Fibroblast of lung (primary cell): Measurements from ENCODE around the gene ANLN. TPM values are rescaled to one million over a fixed set of nuclear protein-coding genes. Genes with fewer than 3 reads are reported as not detected.

Experiments
- DNase-seq, 2 donors: peaks; one replicate each; pipeline versions ENCODE4 v3.0.0 to v3.0.0-alpha.2; 2010; ENCODE audit warnings: low read depth in 2 of 2
- H2AFZ ChIP-seq: 2 replicates; pipeline ENCODE4 v1.5.1; 2012; ENCODE audit warnings: low read length, control low read depth, inconsistent platforms
- H3K27ac ChIP-seq: 2 replicates; pipeline ENCODE4 v1.5.1; 2011; ENCODE audit warnings: low read length, control low read depth; ENCODE audit not compliant: insufficient read depth
- H3K27me3 ChIP-seq: 2 replicates; pipeline ENCODE4 v1.5.1; 2011; ENCODE audit warnings: mild to moderate bottlenecking, low read length; ENCODE audit not compliant: control insufficient read depth, insufficient read depth
- H3K36me3 ChIP-seq: 2 replicates; pipeline ENCODE4 v1.5.1; 2011; ENCODE audit warnings: low read length; ENCODE audit not compliant: control insufficient read depth, insufficient read depth
- H3K4me1 ChIP-seq: 2 replicates; pipeline ENCODE4 v1.5.1; 2011; ENCODE audit warnings: low read length; ENCODE audit not compliant: control insufficient read depth, insufficient read depth; ENCODE audit errors: extremely low read depth
- H3K4me2 ChIP-seq: 2 replicates; pipeline ENCODE4 v1.5.1; 2011; ENCODE audit warnings: low read length, control low read depth; ENCODE audit not compliant: insufficient read depth; ENCODE audit errors: extremely low read depth
- H3K4me3 ChIP-seq, 4 experiments: fragments of 200-600 bp in 1 of 4; sonication (generic) in 1 of 4; replicated peaks in 1 of 4; 2 replicates each; pipeline ENCODE4 v1.5.1; 2011 to 2016; ENCODE audit warnings: low read length in 4 of 4, low read depth in 3 of 4, mild to moderate bottlenecking in 3 of 4, control low read depth in 2 of 4, inconsistent platforms in 1 of 4, mixed read lengths in 1 of 4; ENCODE audit not compliant: insufficient read depth in 1 of 4; ENCODE audit errors: control extremely low read depth in 1 of 4
- H3K79me2 ChIP-seq: 2 replicates; pipeline ENCODE4 v1.5.1; 2012; ENCODE audit warnings: mild to moderate bottlenecking, low read length, inconsistent platforms; ENCODE audit not compliant: control insufficient read depth, insufficient read depth
- H3K9ac ChIP-seq: 2 replicates; pipeline ENCODE4 v1.5.1; 2011; ENCODE audit warnings: mild to moderate bottlenecking, low read length, control low read depth; ENCODE audit not compliant: insufficient read depth
- H3K9me3 ChIP-seq: 2 replicates; pipeline ENCODE4 v1.5.1; 2012; ENCODE audit warnings: low read depth, low read length; ENCODE audit not compliant: control insufficient read depth, insufficient read depth
- H4K20me1 ChIP-seq: 2 replicates; pipeline ENCODE4 v1.5.1; 2011; ENCODE audit warnings: low read length; ENCODE audit not compliant: control insufficient read depth, insufficient read depth; ENCODE audit errors: extremely low read depth
- CTCF ChIP-seq, 2 donors: IDR thresholded peaks in 1 of 2; conservative IDR thresholded peaks in 1 of 2; 1 replicate in 1 of 2; 2 replicates in 1 of 2; pipeline ENCODE4 v1.5.1; 2011 to 2012; ENCODE audit warnings: low read length in 2 of 2, control low read depth in 1 of 2, inconsistent platforms in 1 of 2, low read depth in 1 of 2, mild to moderate bottlenecking in 1 of 2
- EZH2 ChIP-seq: IDR thresholded peaks from 2 replicates; pipeline ENCODE4 v1.5.1; 2012; ENCODE audit warnings: low read length, control low read depth, mild to moderate bottlenecking; ENCODE audit errors: missing control alignments
- polyA plus RNA-seq, 2 donors: library from polyadenylated mRNA; depleted of rRNA in 1 of 2; stranded (reverse) in 1 of 2; unstranded in 1 of 2; fragments of >200 nt; gene quantifications; 2 replicates each; pipeline ENCODE4 v1.2.1, GENCODE V29; 2011 to 2012; ENCODE audit warnings: missing spikeins in 1 of 2
- total RNA-seq: library from RNA; depleted of rRNA; stranded (reverse); fragments of >200 nt; gene quantifications from 2 replicates; pipeline ENCODE4 v1.2.1, GENCODE V29; 2014

ANLN gene
- total and polyA plus RNA-seq, 2 donors (not counting 1 experiment from before 2014, with no cell fraction given): 21.5 to 25.3 TPM

- Histone ChIP-seq H3K9me3 (no peaks in the 10 kb centered on the region), H3K4me1 (peaks cover 13% of the 10 kb centered on the region), H4K20me1 (no peaks in the 10 kb centered on the region), H3K4me3 (peak overlapping the region; percentile 89 to 96 (median 94)), H2AFZ (peak overlapping the region; percentile 11), H3K27ac (peak overlapping the region; percentile 93), H3K79me2 (peaks cover 65% of the 10 kb centered on the region), H3K36me3 (no peaks in the 10 kb centered on the region), H3K9ac (no peak overlapping the region), H3K27me3 (no peaks in the 10 kb centered on the region), H3K4me2 (peak overlapping the region; percentile 95)
- TF ChIP-seq CTCF (conservative IDR thresholded peaks at IDR 0.05 in 1 of 2, IDR thresholded peaks at IDR 0.05 in 1 of 2; ENCODE audit: low read depth in 1 of 2, low read length in 2 of 2) (no peak), EZH2 (no peak)
- peak in 1 of 2 donors; percentile 48 for DNase-seq
Observed at GRCh38 chr7:36391436-36392198, 2.0 kb downstream of the ANLN start.

GRCh38 chr7:36393826-36394225 lies 4.2 kb downstream of the ANLN start:
- Histone ChIP-seq H3K27ac (peak overlapping the region; percentile 81), H3K9me3 (no peaks in the 10 kb centered on the region), H3K4me1 (peaks cover 13% of the 10 kb centered on the region), H4K20me1 (no peaks in the 10 kb centered on the region), H3K79me2 (peaks cover 84% of the 10 kb centered on the region), H3K4me3 (peak overlapping the region in 1 of 4 experiments; percentile 9), H3K4me2 (peak overlapping the region; percentile 70), H3K27me3 (no peaks in the 10 kb centered on the region), H3K36me3 (no peaks in the 10 kb centered on the region), H3K9ac (no peak overlapping the region), H2AFZ (peak overlapping the region; percentile 24)
- no peak for DNase-seq
- TF ChIP-seq CTCF (conservative IDR thresholded peaks at IDR 0.05 in 1 of 2, IDR thresholded peaks at IDR 0.05 in 1 of 2; ENCODE audit: low read depth in 1 of 2, low read length in 2 of 2) (no peak), EZH2 (no peak)

GRCh38 chr7:36395171-36395894 lies 5.7 kb downstream of the ANLN start:
- Histone ChIP-seq H3K4me3 (no peak overlapping the region), H3K4me2 (no peak overlapping the region), H3K9me3 (no peaks in the 10 kb centered on the region), H3K9ac (no peak overlapping the region), H3K27ac (no peak overlapping the region), H3K27me3 (no peaks in the 10 kb centered on the region), H2AFZ (peak overlapping the region; percentile 10), H3K36me3 (no peaks in the 10 kb centered on the region), H4K20me1 (no peaks in the 10 kb centered on the region), H3K79me2 (peaks cover 92% of the 10 kb centered on the region), H3K4me1 (peaks cover 13% of the 10 kb centered on the region)
- TF ChIP-seq EZH2 (no peak), CTCF (conservative IDR thresholded peaks at IDR 0.05 in 1 of 2, IDR thresholded peaks at IDR 0.05 in 1 of 2; ENCODE audit: low read depth in 1 of 2, low read length in 2 of 2) (no peak)
- no peak for DNase-seq
